Activated naive CD8-positive, alpha-beta T cell treated with anti-CD3 and anti-CD28 coated beads, Interleukin-2, amount 50 U/mL, for 24 hours (primary cell): Measurements from ENCODE around the gene CFAP54.
"Not testable (repeated sequence)": the region's sequence is repeated elsewhere in the genome, so short reads cannot be mapped to it uniquely, and the experiment has no call there.

Experiments used
- ATAC-seq: fragments of 150-1000 bp; cut with Tn5 transposase; one replicate; pipeline ENCODE4 v1.10.0; 2021
- DNase-seq: peaks from one replicate; pipeline ENCODE4 v3.0.0; 2021
- H3K27ac Mint-ChIP-seq: one replicate; pipeline ENCODE4 v1.8.0; 2021; ENCODE audit warnings: mild to moderate bottlenecking, mixed read lengths
- H3K27me3 Mint-ChIP-seq: one replicate; pipeline ENCODE4 v1.8.0; 2021; ENCODE audit warnings: mixed read lengths
- H3K36me3 Mint-ChIP-seq: one replicate; pipeline ENCODE4 v1.8.0; 2021; ENCODE audit warnings: low read depth, mixed read lengths
- H3K4me1 Mint-ChIP-seq: one replicate; pipeline ENCODE4 v1.8.0; 2021; ENCODE audit warnings: mixed read lengths
- H3K4me3 Mint-ChIP-seq: one replicate; pipeline ENCODE4 v1.8.0; 2021; ENCODE audit warnings: mild to moderate bottlenecking, moderate library complexity, mixed read lengths
- H3K9me3 Mint-ChIP-seq: one replicate; pipeline ENCODE4 v1.8.0; 2021; ENCODE audit warnings: mixed read lengths

Gene CFAP54

DNA sequence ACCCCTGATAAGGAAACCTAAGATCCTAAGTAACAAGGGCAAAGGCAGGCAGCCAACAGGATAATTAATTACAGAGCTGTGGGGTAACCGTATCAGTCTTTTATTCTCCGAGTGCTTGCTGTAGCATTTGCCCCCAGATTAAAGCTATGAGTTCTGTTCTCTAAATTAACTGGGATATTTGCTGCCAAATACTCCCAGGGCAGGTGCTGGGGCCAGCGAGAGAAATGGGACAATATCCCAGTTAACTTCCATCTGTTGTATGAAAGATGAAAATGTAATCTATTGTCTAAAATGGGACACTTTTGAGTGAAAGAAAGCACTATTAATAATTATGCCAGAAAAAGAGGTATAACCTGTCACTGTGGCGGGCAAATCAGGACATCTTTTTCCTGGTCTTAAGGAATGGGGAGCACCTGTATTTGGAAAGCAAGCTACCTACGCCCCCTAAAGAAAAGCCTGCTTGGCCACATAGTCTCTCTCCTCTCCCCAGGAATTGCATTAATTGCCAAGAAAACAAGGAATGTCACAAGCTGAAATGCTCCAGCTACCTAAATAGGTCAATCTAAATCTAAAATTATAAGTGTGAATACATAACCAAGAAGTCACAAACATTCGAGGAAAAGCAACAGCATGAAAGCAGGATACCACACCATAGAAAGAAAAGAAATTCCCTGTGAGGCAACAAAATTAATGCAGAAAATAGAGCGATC is 26.7 kb upstream of the CFAP54 start:
- Mint-ChIP-seq H3K36me3 (no peaks in the 10 kb centered on the region), H3K27ac (no peak overlapping the region), H3K4me1 (no peaks in the 10 kb centered on the region)

DNA sequence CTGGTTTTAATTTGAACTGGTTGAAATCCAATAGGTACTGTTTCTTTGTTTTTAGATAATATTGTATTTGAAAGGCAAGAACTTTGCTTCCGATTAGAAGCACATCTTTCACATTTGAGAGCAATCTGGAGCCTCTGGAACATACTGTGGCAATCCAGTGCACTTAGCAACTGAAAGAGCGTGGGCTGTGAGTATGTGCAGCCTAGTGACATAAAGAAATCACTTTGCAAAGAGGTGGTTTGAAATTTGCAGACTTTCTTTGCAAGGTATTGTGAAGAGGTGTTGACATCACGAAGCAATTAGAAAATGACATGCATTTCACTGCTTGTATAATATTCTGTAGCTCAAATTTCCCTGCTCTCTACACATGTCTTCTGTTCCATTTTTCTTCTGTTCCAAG is 23.5 kb upstream of the CFAP54 start:
- no peaks in the 10 kb centered on the region for H3K36me3 Mint-ChIP-seq
- no peaks in the 10 kb centered on the region for H3K4me1 Mint-ChIP-seq
- H3K4me3 Mint-ChIP-seq: no peak overlapping the region
- DNase-seq (no peak), ATAC-seq (no peak)
- H3K27me3 Mint-ChIP-seq: no peaks in the 10 kb centered on the region
- H3K9me3 Mint-ChIP-seq: peaks cover 6% of the 10 kb centered on the region
- H3K27ac Mint-ChIP-seq: no peak overlapping the region

More for the DNA sequence above, 26.7 kb upstream of the CFAP54 start:
- H3K9me3 Mint-ChIP-seq: no peaks in the 10 kb centered on the region
- no peak for DNase-seq
- no peaks in the 10 kb centered on the region for H3K27me3 Mint-ChIP-seq
- no peak overlapping the region for H3K4me3 Mint-ChIP-seq
- ATAC-seq: no peak

DNA sequence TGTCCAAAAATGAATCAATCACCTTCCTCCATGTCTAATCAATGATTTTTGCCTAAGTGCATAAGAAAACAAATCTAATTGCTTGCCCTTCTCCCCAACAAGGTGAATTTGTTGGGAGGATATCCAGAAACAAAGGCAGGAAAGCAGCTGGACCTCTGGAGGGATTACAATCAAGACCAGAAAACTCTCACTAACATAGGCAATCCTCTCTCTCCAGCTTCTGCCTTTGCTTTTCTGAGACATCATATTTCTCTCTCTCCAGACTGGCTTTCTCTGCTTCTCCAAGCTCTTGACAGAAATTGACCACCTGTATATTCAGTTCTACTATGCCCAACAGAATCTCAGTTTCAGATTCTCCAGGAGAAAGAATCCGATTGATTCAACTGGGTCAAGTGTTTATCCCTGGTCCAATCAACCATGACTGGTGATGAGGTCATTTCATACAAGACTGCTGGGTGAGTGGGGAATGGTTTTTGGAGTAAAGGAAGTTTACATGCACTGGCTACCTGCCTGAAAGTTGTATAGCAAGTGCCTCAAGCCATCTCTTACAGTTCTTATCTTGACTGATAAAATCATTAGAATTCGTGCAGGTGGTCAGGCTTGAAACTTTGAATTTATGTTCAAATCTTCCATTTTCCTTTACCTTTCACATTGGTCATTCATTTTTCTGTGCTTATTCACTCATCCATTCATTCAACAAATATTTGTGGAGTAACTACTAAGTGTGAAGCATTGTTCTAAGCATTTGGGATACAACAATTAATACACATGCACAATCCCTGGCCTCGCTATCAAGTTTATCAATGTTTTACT is 22.2 kb upstream of the CFAP54 start:
- H3K36me3 Mint-ChIP-seq: no peaks in the 10 kb centered on the region
- no peak for ATAC-seq
- no peak overlapping the region for H3K27ac Mint-ChIP-seq
- no peaks in the 10 kb centered on the region for H3K27me3 Mint-ChIP-seq
- no peak for DNase-seq
- H3K4me3 Mint-ChIP-seq: no peak overlapping the region
- H3K9me3 Mint-ChIP-seq: peaks cover 6% of the 10 kb centered on the region
- H3K4me1 Mint-ChIP-seq: no peaks in the 10 kb centered on the region

DNA sequence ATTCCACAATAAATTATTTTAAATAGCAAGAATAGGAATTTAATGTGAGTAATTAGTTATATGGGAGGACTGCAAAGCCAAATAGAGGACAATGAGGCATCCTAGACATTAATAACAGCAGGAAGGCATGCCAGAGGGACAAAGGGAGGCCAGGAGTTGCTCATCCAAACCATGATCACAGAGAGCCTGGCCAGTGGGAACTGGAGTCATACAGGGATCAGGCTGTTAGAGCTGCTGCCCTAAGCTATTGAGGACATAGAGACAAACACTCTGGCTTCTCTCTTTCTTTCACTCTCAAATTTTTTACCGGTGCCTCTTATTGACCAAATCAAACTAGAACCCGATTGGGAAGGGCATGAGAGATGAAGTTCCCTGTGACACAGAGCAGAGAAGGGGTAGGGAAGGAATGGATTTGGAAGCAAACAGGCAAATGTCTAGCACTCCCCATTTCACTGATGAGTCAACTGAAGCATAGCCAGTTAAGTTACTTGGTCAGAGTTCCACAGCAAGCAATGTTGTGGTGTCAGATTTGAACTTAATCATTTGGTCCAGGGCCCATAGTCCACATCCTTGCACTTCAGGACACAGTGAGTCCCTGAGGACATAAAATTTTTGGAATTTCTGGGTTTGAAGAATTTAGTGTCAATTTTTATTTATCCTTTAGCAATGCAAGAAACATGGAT is 17.9 kb upstream of the CFAP54 start:
- Mint-ChIP-seq H3K27me3 (no peaks in the 10 kb centered on the region), H3K27ac (no peak overlapping the region), H3K9me3 (peaks cover 6% of the 10 kb centered on the region), H3K4me3 (no peak overlapping the region), H3K36me3 (no peaks in the 10 kb centered on the region), H3K4me1 (peaks cover 7% of the 10 kb centered on the region)
- DNase-seq (no peak), ATAC-seq (no peak)

DNA sequence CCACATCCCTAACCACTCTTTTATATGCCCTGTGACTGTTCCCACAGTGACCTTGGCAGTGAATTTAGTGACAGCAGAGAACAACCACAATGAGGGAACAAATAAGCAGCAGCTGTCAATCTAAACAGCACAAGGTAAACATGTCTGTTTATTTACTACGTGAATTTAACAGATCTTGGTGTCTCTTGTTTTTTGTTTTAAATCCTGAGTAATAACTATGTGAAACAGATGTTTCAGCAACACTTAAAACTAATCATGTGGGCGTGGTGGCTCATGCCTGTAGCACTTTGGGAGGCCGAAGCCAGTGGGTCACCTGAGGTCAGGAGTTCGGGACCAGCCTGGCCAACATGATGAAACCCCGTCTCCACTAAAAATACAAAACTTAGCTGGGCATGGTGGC is 17.0 kb upstream of the CFAP54 start:
- Mint-ChIP-seq H3K36me3 (no peaks in the 10 kb centered on the region), H3K27me3 (no peaks in the 10 kb centered on the region), H3K4me3 (no peak overlapping the region), H3K4me1 (peaks cover 7% of the 10 kb centered on the region), H3K9me3 (peaks cover 6% of the 10 kb centered on the region), H3K27ac (no peak overlapping the region)
- ATAC-seq (no peak), DNase-seq (no peak)

DNA sequence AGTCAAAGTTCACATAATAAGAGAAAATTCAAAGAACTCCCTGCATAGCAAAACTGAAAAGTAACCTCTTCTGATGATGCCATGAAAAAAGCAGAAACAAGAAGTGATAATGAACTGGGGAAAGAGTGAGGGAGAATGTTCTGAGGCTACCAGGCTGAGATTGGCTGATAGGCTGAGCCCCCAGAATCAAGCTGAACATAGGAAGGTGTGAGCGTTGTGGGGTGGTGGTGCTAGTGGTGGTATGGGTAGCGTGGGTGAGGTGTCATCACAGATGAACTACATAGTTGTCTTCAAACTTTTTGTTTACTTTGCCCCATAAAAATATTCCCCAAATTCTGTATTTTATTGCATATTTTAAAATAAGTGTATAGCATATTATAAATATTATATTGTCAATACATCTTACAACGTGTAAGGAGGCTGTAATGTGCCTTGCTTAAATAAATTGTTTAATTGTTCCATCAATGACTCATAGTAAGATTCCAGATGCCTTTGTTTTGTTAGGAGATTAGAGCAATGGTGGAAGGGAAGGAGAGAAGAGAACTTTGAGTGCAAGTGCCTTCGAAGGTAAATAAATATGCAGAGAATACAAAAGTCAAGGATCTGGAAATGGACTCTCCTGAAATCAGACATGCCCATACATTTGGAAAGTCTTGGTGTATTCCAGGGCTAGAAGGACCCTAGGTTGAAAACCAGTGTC is 15.8 kb upstream of the CFAP54 start:
- Mint-ChIP-seq H3K36me3 (no peaks in the 10 kb centered on the region), H3K9me3 (peaks cover 6% of the 10 kb centered on the region), H3K4me3 (no peak overlapping the region), H3K27ac (no peak overlapping the region), H3K4me1 (peaks cover 7% of the 10 kb centered on the region), H3K27me3 (no peaks in the 10 kb centered on the region)
- ATAC-seq (peak; percentile 63), DNase-seq (no peak)

DNA sequence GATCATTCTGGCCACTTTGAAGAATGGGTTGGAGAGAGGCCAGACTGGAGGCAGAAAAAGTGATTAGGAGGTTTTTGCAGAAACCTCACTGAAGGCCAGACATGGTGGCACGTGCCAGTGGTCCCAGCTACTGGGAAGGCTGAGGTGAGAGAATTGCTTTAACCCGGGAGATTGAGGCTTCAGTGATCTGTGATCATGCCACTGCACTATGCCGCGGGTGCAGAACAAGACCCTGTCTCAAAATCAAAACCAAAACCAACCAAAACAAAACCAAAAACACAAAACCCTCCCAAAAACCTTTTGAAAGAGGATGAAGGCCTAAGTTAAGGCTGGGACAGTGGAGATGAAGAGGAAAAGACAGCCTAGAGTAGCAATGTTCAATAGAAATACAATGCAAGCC is 15.2 kb upstream of the CFAP54 start:
- ATAC-seq (no peak), DNase-seq (no peak)
- no peaks in the 10 kb centered on the region for H3K27me3 Mint-ChIP-seq
- peaks cover 6% of the 10 kb centered on the region for H3K9me3 Mint-ChIP-seq
- H3K4me1 Mint-ChIP-seq: peaks cover 7% of the 10 kb centered on the region
- no peak overlapping the region for H3K27ac Mint-ChIP-seq
- no peaks in the 10 kb centered on the region for H3K36me3 Mint-ChIP-seq
- no peak overlapping the region for H3K4me3 Mint-ChIP-seq

DNA sequence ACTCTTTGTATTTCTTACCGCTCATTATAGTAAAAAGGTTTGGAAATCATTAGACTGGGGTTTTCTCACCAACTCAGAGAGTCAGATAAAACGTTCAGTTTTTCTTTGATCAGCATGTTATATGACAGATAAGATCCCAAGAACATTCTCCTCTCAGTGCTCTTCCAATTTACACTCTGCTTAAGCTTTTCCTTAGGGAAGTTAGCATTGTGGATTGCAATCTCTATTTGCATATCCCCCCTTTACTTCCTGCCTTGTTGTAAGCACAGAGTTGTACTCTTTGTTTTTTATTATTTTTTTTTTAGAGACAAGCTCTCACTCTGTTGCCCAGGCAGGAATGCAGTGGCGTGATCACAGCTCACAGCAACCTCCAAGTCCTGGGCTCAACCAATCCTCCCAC is 11.4 kb upstream of the CFAP54 start:
- no peak for DNase-seq
- H3K9me3 Mint-ChIP-seq: no peaks in the 10 kb centered on the region
- no peak overlapping the region for H3K27ac Mint-ChIP-seq
- no peak overlapping the region for H3K4me3 Mint-ChIP-seq
- peaks cover 7% of the 10 kb centered on the region for H3K4me1 Mint-ChIP-seq
- no peaks in the 10 kb centered on the region for H3K27me3 Mint-ChIP-seq
- H3K36me3 Mint-ChIP-seq: no peaks in the 10 kb centered on the region
- ATAC-seq: no peak

DNA sequence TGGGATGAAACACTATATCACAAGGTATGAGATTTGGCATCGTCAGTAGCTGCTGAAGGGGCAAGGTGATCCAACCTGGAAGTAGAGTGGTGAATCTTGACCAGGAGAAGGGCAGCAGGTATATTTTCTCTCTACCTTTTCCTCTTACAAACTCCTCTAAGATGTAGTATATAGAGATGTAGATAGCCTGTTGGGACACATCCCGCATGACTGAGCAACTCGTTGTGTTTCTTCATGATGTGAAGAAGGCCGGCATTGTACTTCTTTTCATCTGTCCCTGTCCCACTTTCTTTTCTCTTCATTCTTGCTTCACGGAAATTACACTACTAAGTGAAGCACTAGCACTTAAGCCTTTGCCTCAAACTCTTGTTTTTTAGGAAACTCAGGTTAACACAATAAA is 7.3 kb upstream of the CFAP54 start:
- H3K27ac Mint-ChIP-seq: no peak overlapping the region
- no peaks in the 10 kb centered on the region for H3K9me3 Mint-ChIP-seq
- H3K4me1 Mint-ChIP-seq: peaks cover 17% of the 10 kb centered on the region
- DNase-seq (no peak), ATAC-seq (no peak)
- no peak overlapping the region for H3K4me3 Mint-ChIP-seq
- H3K27me3 Mint-ChIP-seq: no peaks in the 10 kb centered on the region
- H3K36me3 Mint-ChIP-seq: no peaks in the 10 kb centered on the region

DNA sequence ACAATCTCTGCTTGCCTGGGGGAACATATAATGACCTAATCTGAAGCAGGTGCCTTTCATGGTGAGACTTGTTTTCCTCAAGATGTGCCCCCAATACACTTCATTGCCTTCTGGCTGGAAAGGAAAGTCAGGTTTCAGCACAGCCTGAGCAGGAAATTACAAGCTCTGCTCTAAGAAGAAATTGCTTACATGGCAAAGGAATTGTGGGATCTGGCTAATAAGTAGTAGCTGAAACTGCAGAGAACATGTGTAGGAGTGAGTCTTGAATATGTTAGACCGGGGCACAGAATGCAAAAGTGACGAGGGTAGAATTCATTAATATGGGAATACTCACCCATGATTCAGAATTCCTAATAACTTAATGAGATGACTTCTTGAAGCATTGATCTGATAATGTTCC is 6.3 kb upstream of the CFAP54 start:
- H3K9me3 Mint-ChIP-seq: no peaks in the 10 kb centered on the region
- ATAC-seq: no peak
- no peak overlapping the region for H3K4me3 Mint-ChIP-seq
- no peak overlapping the region for H3K27ac Mint-ChIP-seq
- H3K4me1 Mint-ChIP-seq: peaks cover 21% of the 10 kb centered on the region
- DNase-seq: no peak
- no peaks in the 10 kb centered on the region for H3K27me3 Mint-ChIP-seq
- no peaks in the 10 kb centered on the region for H3K36me3 Mint-ChIP-seq

DNA sequence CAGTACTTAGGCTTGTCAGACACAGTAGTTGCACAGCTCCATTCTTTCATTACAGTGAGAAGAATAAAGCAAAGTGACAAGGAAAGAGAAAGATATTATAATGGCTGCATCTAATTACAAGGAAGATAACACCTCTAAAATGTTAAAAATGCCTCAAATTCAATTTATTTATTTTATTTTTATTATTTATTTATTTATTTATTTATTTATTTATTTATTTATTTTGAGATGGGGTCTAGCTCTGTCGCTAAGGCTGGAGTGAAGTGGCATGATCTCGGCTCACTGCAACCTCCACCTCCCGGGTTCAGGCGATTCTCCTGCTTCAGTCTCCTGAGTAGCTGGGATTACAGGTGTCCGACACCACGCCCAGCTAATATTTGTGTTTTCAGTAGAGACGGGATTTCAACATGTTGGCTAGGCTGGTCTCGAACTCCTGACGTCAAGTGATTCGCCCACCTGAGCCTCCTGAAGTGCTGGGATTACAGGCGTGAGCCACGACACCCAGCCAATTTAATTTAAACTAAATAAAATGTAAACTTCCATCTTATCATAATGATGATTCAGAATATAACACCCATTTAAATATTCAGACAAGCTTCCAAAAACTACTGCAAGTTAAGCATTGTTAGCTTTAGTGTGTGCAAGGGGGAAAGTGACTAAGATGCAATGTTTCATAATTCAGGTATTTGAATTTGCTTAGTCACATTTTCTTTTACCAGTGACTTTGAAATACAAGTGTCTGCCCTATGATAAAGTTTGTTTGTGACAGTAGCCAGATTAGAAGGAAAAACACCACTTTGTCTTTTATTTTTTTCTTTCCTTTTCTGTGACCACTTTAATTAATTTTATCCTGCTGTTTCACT is 2.4 kb upstream of the CFAP54 start:
- ATAC-seq (no peak), DNase-seq (no peak)
- Mint-ChIP-seq H3K4me1 (peaks cover 32% of the 10 kb centered on the region), H3K27me3 (no peaks in the 10 kb centered on the region), H3K4me3 (no peak overlapping the region), H3K36me3 (no peaks in the 10 kb centered on the region), H3K27ac (no peak overlapping the region), H3K9me3 (no peaks in the 10 kb centered on the region)

DNA sequence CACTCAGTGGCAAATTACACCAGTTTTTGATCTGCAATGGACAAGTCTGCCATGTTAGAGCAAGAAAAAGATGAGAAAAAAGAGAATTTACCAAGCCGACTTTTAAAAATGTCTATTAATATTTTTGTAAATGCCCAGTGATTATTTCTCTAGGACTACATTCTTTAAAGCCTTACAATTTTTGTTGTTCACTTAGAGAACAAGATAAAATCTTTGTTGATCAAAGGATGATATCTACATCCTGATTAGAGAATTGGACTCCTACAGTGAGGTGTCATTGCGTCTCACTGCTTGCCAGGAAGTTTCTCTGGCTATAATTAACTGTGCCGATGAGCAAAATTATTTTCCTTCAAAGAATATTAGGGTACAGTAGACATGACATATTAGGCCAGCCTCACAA is 1.7 kb upstream of the CFAP54 start:
- H3K27me3 Mint-ChIP-seq: no peaks in the 10 kb centered on the region
- no peaks in the 10 kb centered on the region for H3K9me3 Mint-ChIP-seq
- no peaks in the 10 kb centered on the region for H3K36me3 Mint-ChIP-seq
- H3K4me1 Mint-ChIP-seq: peaks cover 32% of the 10 kb centered on the region
- H3K4me3 Mint-ChIP-seq: no peak overlapping the region
- H3K27ac Mint-ChIP-seq: no peak overlapping the region
- ATAC-seq: no peak
- DNase-seq: no peak

DNA sequence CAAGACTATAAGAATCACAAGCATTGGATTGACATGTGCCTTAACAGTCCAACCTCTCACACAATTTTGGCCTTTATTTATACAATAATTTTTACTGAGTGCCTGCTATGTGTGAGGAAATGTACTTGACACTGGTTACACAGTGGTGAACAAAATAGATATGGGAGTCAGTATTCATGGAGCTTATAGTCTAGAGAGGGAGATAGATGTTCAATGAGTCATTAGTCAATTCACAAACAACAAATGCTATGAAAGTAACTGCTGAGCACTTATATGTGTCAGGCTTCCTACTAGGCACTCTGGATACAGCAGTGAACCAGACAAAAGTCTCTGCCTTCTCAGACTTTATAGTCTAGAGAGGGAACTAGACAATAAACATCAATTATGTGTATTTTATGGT is 3.7 kb downstream of the CFAP54 start:
- Mint-ChIP-seq H3K4me1 (peaks cover 10% of the 10 kb centered on the region), H3K36me3 (no peaks in the 10 kb centered on the region)

DNA sequence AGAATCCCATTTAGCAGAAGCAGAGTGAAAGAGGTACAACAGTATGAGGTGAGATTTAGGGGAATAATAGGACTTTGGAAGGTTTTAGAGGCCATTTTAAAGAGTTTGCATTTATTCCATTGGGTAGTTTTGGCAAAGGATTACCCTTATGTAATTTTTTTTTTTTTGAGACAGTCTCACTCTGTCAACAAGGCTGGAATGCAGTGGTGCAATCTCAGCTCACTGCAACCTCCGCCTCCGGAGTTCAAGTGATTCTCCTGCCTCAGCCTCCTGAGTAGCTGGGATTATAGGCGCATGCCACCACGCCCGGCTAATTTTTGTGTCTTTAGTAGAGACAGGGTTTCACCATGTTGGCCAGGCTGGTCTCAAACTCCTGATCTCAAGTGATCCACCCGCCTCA is 4.8 kb downstream of the CFAP54 start:
- ATAC-seq, H3K9me3 Mint-ChIP-seq, H3K4me3 Mint-ChIP-seq, H3K27ac Mint-ChIP-seq, H3K36me3 Mint-ChIP-seq, H3K27me3 Mint-ChIP-seq, DNase-seq, H3K4me1 Mint-ChIP-seq: not testable (repeated sequence)

More for the DNA sequence above, 3.7 kb downstream of the CFAP54 start:
- no peaks in the 10 kb centered on the region for H3K9me3 Mint-ChIP-seq
- no peak overlapping the region for H3K27ac Mint-ChIP-seq
- H3K4me3 Mint-ChIP-seq: no peak overlapping the region
- no peaks in the 10 kb centered on the region for H3K27me3 Mint-ChIP-seq
- no peak for DNase-seq
- no peak for ATAC-seq
